ENCODE measurements around the gene GMEB1.
A peak's percentile ranks its signal among the peaks of the same experiment; 100 is the strongest.

Gene GMEB1

GRCh38 chr1:28755701-28756100, 87.1 kb downstream of the GMEB1 start:
- DNase-seq = peak; percentile 28

- no peak for DNase-seq
Measured at GRCh38 chr1:28756846-28757245, 88.3 kb downstream of the GMEB1 start.

GRCh38 chr1:28758420-28758819, 89.8 kb downstream of the GMEB1 start:
- no peak for DNase-seq

GRCh38 chr1:28759257-28759656, 90.7 kb downstream of the GMEB1 start:
- no peak for DNase-seq

GRCh38 chr1:28761189-28761588, 92.6 kb downstream of the GMEB1 start:
- DNase-seq = no peak

GRCh38 chr1:28766532-28767183, 98.1 kb downstream of the GMEB1 start:
- no peak for DNase-seq

All from fibroblast of skin of right quadriceps (primary cell).